Activated naive CD4-positive, alpha-beta T cell treated with anti-CD3 and anti-CD28 coated beads for 36 hours (primary cell): Measurements from ENCODE around the gene SCUBE1. TPM values are rescaled to one million over a fixed set of nuclear protein-coding genes. Genes with fewer than 3 reads are reported as not detected.
A peak's percentile ranks its signal among the peaks of the same experiment; 100 is the strongest.

ENCODE experiments used
- CTCF ChIA-PET: fragments of 350-600 bp; sonication (Branson Sonifier 250); formaldehyde crosslinking; loops from one replicate; lab custom pipeline; 2021; ENCODE audit warnings: antibody characterized with exemption; lab: Charles Lee
- DNase-seq: peaks from one replicate; pipeline ENCODE4 v3.0.0-alpha.2; 2020
- H3K27ac Mint-ChIP-seq: one replicate; pipeline ENCODE4 v1.8.0; 2021; ENCODE audit warnings: mild to moderate bottlenecking, mixed read lengths
- H3K27me3 Mint-ChIP-seq: one replicate; pipeline ENCODE4 v1.8.0; 2021; ENCODE audit warnings: low read depth, mixed read lengths
- H3K36me3 Mint-ChIP-seq: one replicate; pipeline ENCODE4 v1.8.0; 2021; ENCODE audit warnings: low read depth, mixed read lengths
- H3K4me1 Mint-ChIP-seq: one replicate; pipeline ENCODE4 v1.8.0; 2021; ENCODE audit warnings: low read depth, mixed read lengths
- H3K4me3 Mint-ChIP-seq: one replicate; pipeline ENCODE4 v1.8.0; 2021; ENCODE audit warnings: mild to moderate bottlenecking, moderate library complexity, mixed read lengths
- H3K9me3 Mint-ChIP-seq: one replicate; pipeline ENCODE4 v1.8.0; 2021; ENCODE audit warnings: mixed read lengths
- intact Hi-C: fragments of 100-400 bp; cut with micrococcal nuclease; formaldehyde crosslinking; loops from one replicate; pipeline ENCODE4 v1.15.1; 2023
- total RNA-seq, 2 experiments: library from RNA; stranded (reverse); gene quantifications; one replicate each; pipeline ENCODE4 v1.2.3, GENCODE V29; 2021

The SCUBE1 gene
- total RNA-seq, 2 experiments from 2014 or later, result not detected

GRCh38 chr22:43200031-43200430 is 143.1 kb downstream of the SCUBE1 start:
- Mint-ChIP-seq H3K27me3 (no peaks in the 10 kb centered on the region), H3K4me3 (no peak overlapping the region), H3K36me3 (no peaks in the 10 kb centered on the region), H3K4me1 (no peaks in the 10 kb centered on the region), H3K27ac (no peak overlapping the region), H3K9me3 (no peaks in the 10 kb centered on the region)
- DNase-seq, result no peak
- intact Hi-C loops, result no loop called here
- CTCF ChIA-PET, result interaction anchor here (0.7 kb wide), 1 partner anchor 837 kb away, joined by 3 read pairs; no protein-coding TSS in a partner anchor

DNA sequence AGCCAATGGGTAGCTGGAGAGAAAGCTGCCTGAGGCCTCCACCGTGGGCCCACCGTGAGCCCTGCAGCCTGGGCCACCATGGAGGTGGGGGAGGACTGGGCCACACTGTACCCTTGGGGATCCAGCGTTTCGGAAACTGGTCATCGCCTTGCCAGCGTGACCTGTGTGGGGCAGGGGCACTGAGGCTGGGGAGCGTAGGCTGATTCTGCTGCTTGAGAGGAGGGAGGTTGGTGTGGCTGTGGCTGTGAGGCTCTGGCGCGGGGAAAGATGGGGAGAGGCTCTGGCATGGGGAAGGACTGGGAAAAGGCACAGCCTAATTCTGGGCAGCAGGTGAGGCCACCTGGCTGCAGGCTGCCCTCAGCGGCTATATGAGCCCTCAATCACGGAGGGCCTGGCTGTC is 143.6 kb downstream of the SCUBE1 start:
- Mint-ChIP-seq H3K4me1 (no peaks in the 10 kb centered on the region), H3K4me3 (no peak overlapping the region), H3K27me3 (no peaks in the 10 kb centered on the region), H3K27ac (no peak overlapping the region), H3K36me3 (no peaks in the 10 kb centered on the region), H3K9me3 (no peaks in the 10 kb centered on the region)
- intact Hi-C loops, result no loop called here
- CTCF ChIA-PET, result interaction anchor here (0.7 kb wide), 1 partner anchor 838 kb away, joined by 3 read pairs; no protein-coding TSS in a partner anchor
- DNase-seq, result no peak

DNA sequence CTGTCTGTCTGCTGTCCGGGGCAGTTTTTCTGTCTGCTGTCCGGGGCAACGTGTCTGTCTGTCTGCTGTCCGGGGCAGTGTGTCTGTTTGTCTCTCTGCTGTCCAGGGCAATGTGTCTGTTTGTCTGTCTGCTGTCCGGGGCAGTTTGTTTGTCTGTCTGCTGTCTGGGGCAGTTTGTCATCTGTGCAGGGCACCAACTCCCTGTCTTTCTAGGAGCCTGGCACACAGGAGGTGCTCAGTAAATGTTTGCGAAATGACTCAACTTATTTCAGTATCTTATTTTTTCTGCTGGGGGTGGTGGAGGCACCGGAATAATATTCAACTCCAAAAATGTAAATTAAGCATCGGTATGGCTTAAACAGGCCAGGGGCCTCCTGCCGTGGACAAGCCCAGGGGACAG is 144.2 kb downstream of the SCUBE1 start:
- Mint-ChIP-seq H3K27me3 (no peaks in the 10 kb centered on the region), H3K36me3 (no peaks in the 10 kb centered on the region), H3K27ac (no peak overlapping the region), H3K9me3 (no peaks in the 10 kb centered on the region), H3K4me1 (no peaks in the 10 kb centered on the region), H3K4me3 (no peak overlapping the region)
- DNase-seq, result no peak
- intact Hi-C loops, result no loop called here
- CTCF ChIA-PET, result no interaction called here

GRCh38 chr22:43198126-43198525 is 145.0 kb downstream of the SCUBE1 start:
- no peaks in the 10 kb centered on the region for H3K4me1 Mint-ChIP-seq
- H3K27ac Mint-ChIP-seq, result no peak overlapping the region
- H3K36me3 Mint-ChIP-seq, result no peaks in the 10 kb centered on the region
- H3K9me3 Mint-ChIP-seq, result no peaks in the 10 kb centered on the region
- no peak overlapping the region for H3K4me3 Mint-ChIP-seq
- CTCF ChIA-PET, result no interaction called here
- no peaks in the 10 kb centered on the region for H3K27me3 Mint-ChIP-seq
- no peak for DNase-seq
- intact Hi-C loops, result no loop called here

DNA sequence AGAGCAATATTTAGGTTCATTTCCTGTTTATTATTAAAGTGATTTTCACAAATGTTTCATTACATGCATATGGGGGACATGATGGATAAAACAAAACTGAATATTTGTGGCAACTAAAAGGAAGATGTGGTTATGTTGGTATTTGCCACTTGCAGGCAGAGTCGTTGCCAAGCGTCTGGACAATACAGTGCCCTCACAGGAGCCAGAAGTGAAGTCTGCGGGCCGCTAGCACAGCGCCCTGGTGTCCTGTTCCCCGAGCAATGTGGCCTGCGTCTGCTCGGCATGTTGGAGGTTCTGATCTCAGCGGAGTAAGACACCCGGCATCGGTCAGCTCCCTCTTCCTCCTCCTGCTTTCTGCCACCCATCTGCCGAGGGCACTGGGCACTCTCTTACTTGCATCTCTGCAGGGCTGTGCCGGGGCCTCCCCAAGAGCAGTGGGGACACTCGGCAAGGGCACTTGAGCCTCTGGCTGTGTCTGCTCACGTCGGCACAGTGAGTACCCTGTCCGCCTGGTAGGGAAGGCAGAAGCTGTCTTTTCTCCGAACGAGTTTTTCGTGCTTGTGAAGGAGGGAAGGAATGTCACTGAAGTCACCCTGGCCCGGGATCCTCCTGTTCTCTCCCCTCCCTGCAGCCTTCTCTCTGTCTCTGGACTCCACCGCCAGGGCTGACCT is 145.8 kb downstream of the SCUBE1 start:
- no peaks in the 10 kb centered on the region for H3K36me3 Mint-ChIP-seq
- no peaks in the 10 kb centered on the region for H3K9me3 Mint-ChIP-seq
- no peak for DNase-seq
- H3K4me1 Mint-ChIP-seq, result no peaks in the 10 kb centered on the region
- CTCF ChIA-PET, result interaction anchor here (1.0 kb wide), 1 partner anchor 10 kb away, joined by 3 read pairs; no protein-coding TSS in a partner anchor
- H3K27me3 Mint-ChIP-seq, result no peaks in the 10 kb centered on the region
- no peak overlapping the region for H3K4me3 Mint-ChIP-seq
- H3K27ac Mint-ChIP-seq, result no peak overlapping the region
- intact Hi-C loops, result no loop called here

DNA sequence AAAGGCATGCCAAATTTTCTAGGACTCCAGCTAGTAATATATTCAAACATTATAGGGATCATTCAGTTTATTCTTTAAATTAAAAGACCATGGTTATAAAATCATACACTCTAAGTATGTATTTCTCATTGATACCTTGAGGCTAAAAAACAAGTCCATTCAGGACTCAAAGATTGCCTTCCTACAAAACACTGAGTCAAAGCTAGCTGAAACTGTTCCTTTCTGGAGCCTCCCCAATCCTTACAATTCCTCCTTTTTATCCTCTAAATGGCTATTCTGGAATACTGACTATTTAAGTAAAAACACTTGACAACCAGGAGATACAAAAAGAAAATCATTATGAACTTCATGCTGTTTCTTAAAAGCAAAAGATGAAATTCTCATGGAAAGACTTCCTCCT is 151.3 kb downstream of the SCUBE1 start:
- Mint-ChIP-seq H3K9me3 (no peaks in the 10 kb centered on the region), H3K27ac (no peak overlapping the region), H3K36me3 (no peaks in the 10 kb centered on the region), H3K4me1 (peaks cover 5% of the 10 kb centered on the region), H3K27me3 (no peaks in the 10 kb centered on the region), H3K4me3 (no peak overlapping the region)
- DNase-seq, result no peak
- CTCF ChIA-PET, result interaction anchor here (0.7 kb wide), 1 partner anchor 11 kb away, joined by 3 read pairs; no protein-coding TSS in a partner anchor
- intact Hi-C loops, result no loop called here

DNA sequence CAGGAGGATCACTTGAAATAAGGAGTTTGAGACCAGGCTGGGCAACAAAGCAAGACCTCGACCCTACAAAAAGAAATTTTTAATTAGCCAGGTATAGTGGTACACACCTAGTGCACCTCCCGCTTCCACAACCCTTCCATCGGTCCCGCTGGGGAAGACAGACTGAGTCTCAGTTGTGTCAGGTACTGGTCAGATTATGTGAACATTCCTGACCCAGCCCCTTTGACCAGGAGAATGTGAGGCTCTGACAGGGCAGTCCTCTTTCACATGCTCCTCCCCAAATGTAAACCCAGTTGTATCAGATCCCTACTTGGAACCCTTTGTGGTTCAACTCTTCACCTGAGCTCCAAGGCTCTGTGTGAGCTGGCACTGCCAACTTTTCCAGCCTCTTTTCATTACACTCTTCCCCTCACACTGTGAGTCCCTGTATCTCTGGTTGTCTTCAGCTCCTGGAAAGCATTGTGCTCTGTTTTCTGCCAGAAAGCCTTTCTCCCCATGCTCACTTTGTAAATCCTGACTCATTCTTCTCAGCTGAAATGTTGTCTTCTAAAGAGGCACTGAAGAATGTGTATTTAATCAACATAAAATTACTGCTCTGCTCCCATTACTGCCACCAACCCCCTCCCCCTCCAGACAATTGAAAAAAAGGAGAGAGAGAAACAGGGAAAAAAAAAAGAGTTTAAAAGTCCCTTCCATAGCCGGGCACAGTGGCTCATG is 154.2 kb downstream of the SCUBE1 start:
- intact Hi-C loops, result loop anchor here (5.0 kb wide), 1 partner anchor 73 kb away; no protein-coding TSS in a partner anchor
- Mint-ChIP-seq H3K4me1 (peaks cover 20% of the 10 kb centered on the region), H3K4me3 (peak overlapping the region; percentile 58), H3K27me3 (no peaks in the 10 kb centered on the region), H3K27ac (peak overlapping the region; percentile 68), H3K36me3 (no peaks in the 10 kb centered on the region), H3K9me3 (no peaks in the 10 kb centered on the region)
- DNase-seq, result no peak
- CTCF ChIA-PET, result interaction anchor here (1.4 kb wide), 1 partner anchor 157 kb away, joined by 5 read pairs; no protein-coding TSS in a partner anchor

- peaks cover 2% of the 10 kb centered on the region for H3K36me3 Mint-ChIP-seq
- H3K27ac Mint-ChIP-seq, result peak overlapping the region; percentile 95
- H3K9me3 Mint-ChIP-seq, result no peaks in the 10 kb centered on the region
- CTCF ChIA-PET, result interaction anchor here (0.6 to 1.5 kb wide), 9 partner anchors 10 to 628 kb away, joined by 3 to 5 read pairs (median 3); partner anchors contain the start of gene MCAT
- peaks cover 23% of the 10 kb centered on the region for H3K4me1 Mint-ChIP-seq
- DNase-seq, result peak; percentile 98
- no peaks in the 10 kb centered on the region for H3K27me3 Mint-ChIP-seq
- intact Hi-C loops, result loop anchor here (1.0 to 5.0 kb wide), 8 partner anchors 37 to 573 kb away; partner anchors contain the start of genes ARFGAP3, BIK, MCAT and POLDIP3
- H3K4me3 Mint-ChIP-seq, result peak overlapping the region; percentile 87
Measured at GRCh38 chr22:43187171-43188099, 155.7 kb downstream of the SCUBE1 start.

GRCh38 chr22:43186272-43187170 is 156.7 kb downstream of the SCUBE1 start, which contains the start of gene TTLL12:
Gene TTLL12 (minus strand): TSS chr22:43187134. CDS start chr22:43187069, 65 bp downstream.
- CTCF ChIA-PET, result interaction anchor here (0.6 to 1.5 kb wide), 7 partner anchors 10 to 629 kb away, joined by 3 to 5 read pairs (median 3); partner anchors contain the start of gene MCAT
- peak; percentile 53 for DNase-seq
- intact Hi-C loops, result loop anchor here (1.0 to 5.0 kb wide), 8 partner anchors 36 to 572 kb away; partner anchors contain the start of genes ARFGAP3, BIK, MCAT and POLDIP3
- Mint-ChIP-seq H3K27ac (peak within 1 kb of the TSS; percentile 95), H3K36me3 (peaks cover 2% of the 10 kb centered on the region), H3K4me1 (peaks cover 25% of the 10 kb centered on the region), H3K27me3 (no peaks in the 10 kb centered on the region), H3K4me3 (peak within 1 kb of the TSS; percentile 87), H3K9me3 (no peaks in the 10 kb centered on the region)

GRCh38 chr22:43185860-43186261 is 157.3 kb downstream of the SCUBE1 start:
- no peak for DNase-seq
- CTCF ChIA-PET, result no interaction called here
- H3K27ac Mint-ChIP-seq, result no peak overlapping the region

More at GRCh38 chr22:43185860-43186261, 157.3 kb downstream of the SCUBE1 start:
- no peaks in the 10 kb centered on the region for H3K9me3 Mint-ChIP-seq
- H3K4me1 Mint-ChIP-seq, result peaks cover 25% of the 10 kb centered on the region
- intact Hi-C loops, result loop anchor here (2.0 to 5.0 kb wide), 7 partner anchors 35 to 571 kb away; partner anchors contain the start of genes ARFGAP3, BIK, MCAT and POLDIP3
- H3K27me3 Mint-ChIP-seq, result no peaks in the 10 kb centered on the region
- H3K36me3 Mint-ChIP-seq, result peaks cover 5% of the 10 kb centered on the region
- H3K4me3 Mint-ChIP-seq, result peak overlapping the region; percentile 78
